PC-3 (cell line): ENCODE results near the gene BCR. TPM values are rescaled to one million over a fixed set of nuclear protein-coding genes. Genes with fewer than 3 reads are reported as not detected.

Source experiments
- ATAC-seq: fragments of 200-7000 bp; cut with Tn5 transposase; 2 replicates; pipeline ENCODE4 v1.9.1; 2020; ENCODE audit warnings: mild to moderate bottlenecking, moderate library complexity
- BruUV-seq: library from RNA; stranded (reverse); fragments of 400-500 nt; replicated peaks from 2 replicates; lab custom pipeline; 2021; lab: Mats Ljungman, UMichigan
- CTCF ChIA-PET: fragments of 300-600 bp; sonication (Branson Sonifier 250); formaldehyde crosslinking; loops from one replicate; lab custom pipeline; 2022; ENCODE audit warnings: antibody characterized with exemption; lab: Charles Lee
- POLR2A ChIA-PET: fragments of 300-600 bp; sonication (Branson Sonifier 250); formaldehyde crosslinking; loops from one replicate; lab custom pipeline; 2022; ENCODE audit warnings: antibody characterized with exemption; ENCODE audit not compliant: unreplicated experiment; lab: Charles Lee
- DNase-seq: peaks from one replicate; pipeline ENCODE4 v3.0.0-alpha.2; 2015
- H2AFZ ChIP-seq: fragments of 300-600 bp; sonication (generic); 2 replicates; pipeline ENCODE4 v1.6.0; 2016; ENCODE audit warnings: antibody characterized with exemption, low read length
- H3F3A ChIP-seq: fragments of 300-600 bp; sonication (generic); one replicate; pipeline ENCODE4 v1.6.0; 2017; ENCODE audit warnings: antibody characterized with exemption, low read length, control low read depth, mild to moderate bottlenecking; ENCODE audit not compliant: unreplicated experiment
- H3K27ac ChIP-seq: fragments of 300-600 bp; sonication (generic); 2 replicates; pipeline ENCODE4 v1.5.1; 2016; ENCODE audit warnings: mild to moderate bottlenecking, low read length
- H3K27me3 ChIP-seq: fragments of 300-600 bp; sonication (generic); 2 replicates; pipeline ENCODE4 v1.6.1; 2016; ENCODE audit warnings: low read length, mixed read lengths
- H3K36me3 ChIP-seq: fragments of 300-600 bp; sonication (generic); 2 replicates; pipeline ENCODE4 v1.6.1; 2016; ENCODE audit warnings: low read depth, mixed run types, low read length, mixed read lengths
- H3K4me1 ChIP-seq: fragments of 300-600 bp; sonication (generic); 2 replicates; pipeline ENCODE4 v1.5.1; 2016; ENCODE audit warnings: low read length; ENCODE audit not compliant: insufficient read depth
- H3K4me2 ChIP-seq: fragments of 300-600 bp; sonication (generic); 2 replicates; pipeline ENCODE4 v1.6.0; 2016; ENCODE audit warnings: low read length
- H3K4me3 ChIP-seq: fragments of 300-600 bp; sonication (generic); 2 replicates; pipeline ENCODE4 v1.5.1; 2016; ENCODE audit warnings: mild to moderate bottlenecking, low read length, mixed read lengths
- H3K79me2 ChIP-seq: fragments of 300-600 bp; sonication (generic); 2 replicates; pipeline ENCODE4 v1.6.1; 2017; ENCODE audit warnings: low read length, mixed read lengths
- H3K9ac ChIP-seq: fragments of 300-600 bp; sonication (generic); 2 replicates; pipeline ENCODE4 v1.6.0; 2016; ENCODE audit warnings: mild to moderate bottlenecking, low read length
- H3K9me2 ChIP-seq: fragments of 300-600 bp; sonication (generic); replicated peaks from 2 replicates; pipeline ENCODE4 v1.6.1; 2016; ENCODE audit warnings: mixed run types, low read length, mixed read lengths
- H3K9me3 ChIP-seq: fragments of 300-600 bp; sonication (generic); 2 replicates; pipeline ENCODE4 v1.6.1; 2016; ENCODE audit warnings: low read length, mixed read lengths
- H4K20me1 ChIP-seq: fragments of 300-600 bp; sonication (generic); 2 replicates; pipeline ENCODE4 v1.6.1; 2016; ENCODE audit warnings: low read length, mixed read lengths
- CTCF ChIP-seq: fragments of 300-600 bp; sonication (generic); conservative IDR thresholded peaks from 2 replicates; pipeline ENCODE4 v1.5.1; 2017; ENCODE audit warnings: antibody characterized with exemption, low read depth, mild to moderate bottlenecking, low read length
- EZH2 ChIP-seq: fragments of 300-600 bp; sonication (generic); IDR thresholded peaks from one replicate; pipeline ENCODE4 v1.6.1; 2017; ENCODE audit warnings: antibody characterized with exemption, mild to moderate bottlenecking, low read length; ENCODE audit not compliant: unreplicated experiment
- EZH2phosphoT487 ChIP-seq: fragments of 300-600 bp; sonication (generic); IDR thresholded peaks from 2 replicates; pipeline ENCODE4 v1.6.1; 2018; ENCODE audit warnings: mild to moderate bottlenecking, antibody characterized with exemption, low read length, borderline replicate concordance
- intact Hi-C: fragments of 100-400 bp; cut with micrococcal nuclease; formaldehyde crosslinking; loops from 2 replicates; pipeline ENCODE4 v1.9.0; 2023
- total RNA-seq: library from RNA; depleted of rRNA; stranded (reverse); fragments of >200 nt; gene quantifications from 2 replicates; pipeline ENCODE4 v1.2.3, GENCODE V29; 2014

Gene BCR
- total RNA-seq, 1 experiment from 2014 or later = 36.8 TPM

- Histone ChIP-seq H3F3A (no peaks in the 10 kb centered on the region), H2AFZ (no peak overlapping the region), H3K4me3 (no peak overlapping the region), H3K27ac (no peak overlapping the region), H4K20me1 (no peaks in the 10 kb centered on the region), H3K36me3 (no peaks in the 10 kb centered on the region), H3K4me2 (no peak overlapping the region), H3K9me2 (no peaks in the 10 kb centered on the region), H3K9ac (no peak overlapping the region), H3K9me3 (no peaks in the 10 kb centered on the region), H3K4me1 (no peaks in the 10 kb centered on the region), H3K27me3 (no peaks in the 10 kb centered on the region), H3K79me2 (no peaks in the 10 kb centered on the region)
- TF ChIP-seq EZH2 = no peak
- no peak for TF ChIP-seq EZH2phosphoT487
- TF ChIP-seq CTCF = no peak
- no TSS peak for BruUV-seq
- POLR2A ChIA-PET = interaction anchor here (0.5 kb wide), 1 partner anchor 1619 kb away, joined by 3 read pairs; the partner anchor contains the start of gene SDF2L1
- intact Hi-C loops = no loop called here
- DNase-seq (no peak), ATAC-seq (no peak)
- CTCF ChIA-PET = no interaction called here
Observed at GRCh38 chr22:23260645-23261581, 80.6 kb downstream of the BCR start.

GRCh38 chr22:23261900-23262450 is 81.7 kb downstream of the BCR start:
- H3K27me3 ChIP-seq = no peaks in the 10 kb centered on the region
- CTCF ChIA-PET = no interaction called here
- H3K9me2 ChIP-seq = no peaks in the 10 kb centered on the region
- no peak overlapping the region for H3K9ac ChIP-seq
- TF ChIP-seq EZH2 (no peak), EZH2phosphoT487 (no peak), CTCF (no peak)
- H4K20me1 ChIP-seq = no peaks in the 10 kb centered on the region
- H3F3A ChIP-seq = no peaks in the 10 kb centered on the region
- H3K4me3 ChIP-seq = no peak overlapping the region
- H3K79me2 ChIP-seq = no peaks in the 10 kb centered on the region
- intact Hi-C loops = no loop called here
- H3K36me3 ChIP-seq = no peaks in the 10 kb centered on the region
- no peaks in the 10 kb centered on the region for H3K4me1 ChIP-seq
- POLR2A ChIA-PET = no interaction called here
- H3K4me2 ChIP-seq = no peak overlapping the region
- no TSS peak for BruUV-seq
- no peaks in the 10 kb centered on the region for H3K9me3 ChIP-seq
- no peak for ATAC-seq
- no peak for DNase-seq
- no peak overlapping the region for H2AFZ ChIP-seq
- no peak overlapping the region for H3K27ac ChIP-seq
